NCI-H1694 treated with DMSO at 0.1 percent for 48 hours (cell line): ENCODE measurements around the gene GLB1L3.
"Not testable (repeated sequence)": the region's sequence is repeated elsewhere in the genome, so short reads cannot be mapped to it uniquely, and the experiment has no call there.

Experiments used
- DNase-seq: peaks from one replicate; lab custom pipeline; 2025; lab: John Stamatoyannopoulos, UW

The GLB1L3 gene

GRCh38 chr11:134344497-134345236 lies 68.5 kb downstream of the GLB1L3 start:
- not testable (repeated sequence) for DNase-seq

- no peak for DNase-seq
These were observed 69.0 kb downstream of the GLB1L3 start for GRCh38 chr11:134345237-134345550.

- no peak for DNase-seq
These were observed 70.2 kb downstream of the GLB1L3 start for GRCh38 chr11:134346101-134346975.

DNA sequence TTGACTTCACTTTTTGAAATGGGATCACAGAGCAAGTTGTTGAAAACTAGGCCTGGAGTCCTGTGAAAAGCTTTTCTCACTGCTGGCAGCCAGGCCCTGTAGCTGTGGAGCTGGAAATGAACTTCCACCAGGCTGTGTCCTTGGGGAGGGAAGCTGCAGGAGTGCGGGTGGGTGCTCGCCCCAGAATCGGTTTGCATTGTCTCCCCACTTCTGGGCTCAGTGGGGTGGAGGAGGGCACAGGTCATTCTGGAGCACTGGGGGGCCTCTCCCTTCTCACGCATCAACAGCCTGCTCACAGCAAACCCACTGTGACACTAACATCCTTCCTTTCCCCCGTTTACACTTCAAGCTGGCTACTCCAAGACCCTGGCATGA lies 70.8 kb downstream of the GLB1L3 start:
- no peak for DNase-seq

- DNase-seq = no peak
These were observed 71.3 kb downstream of the GLB1L3 start for GRCh38 chr11:134347441-134347840.

GRCh38 chr11:134349109-134349801 lies 73.1 kb downstream of the GLB1L3 start:
- no peak for DNase-seq

DNA sequence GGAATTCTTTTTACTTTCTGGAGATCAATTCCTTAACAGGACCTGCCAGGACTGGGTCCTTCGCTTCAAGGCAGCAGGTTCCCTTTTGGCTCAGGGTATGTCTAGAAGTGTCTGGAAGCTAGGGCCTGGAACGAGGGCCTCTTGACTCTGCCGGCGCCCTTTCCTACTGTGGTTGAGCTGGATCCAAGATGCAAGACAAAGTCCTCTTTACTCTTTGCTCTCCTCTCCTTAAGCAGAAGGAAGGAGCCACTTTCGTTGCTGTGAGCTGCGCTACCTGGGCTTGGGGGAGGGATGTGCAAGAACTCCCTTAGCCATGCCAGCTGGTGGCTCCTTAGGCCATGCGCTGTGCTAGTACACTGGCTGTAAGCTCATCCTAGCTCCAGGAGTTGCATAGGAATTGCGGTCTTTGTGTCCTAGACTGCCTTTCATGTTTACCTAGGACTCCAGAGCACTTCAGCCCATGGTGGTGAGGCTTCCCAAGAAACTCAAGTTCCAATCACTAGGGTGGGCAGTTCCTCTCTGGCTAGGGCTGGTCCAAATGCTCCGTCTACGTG lies 73.7 kb downstream of the GLB1L3 start:
- DNase-seq = no peak

DNA sequence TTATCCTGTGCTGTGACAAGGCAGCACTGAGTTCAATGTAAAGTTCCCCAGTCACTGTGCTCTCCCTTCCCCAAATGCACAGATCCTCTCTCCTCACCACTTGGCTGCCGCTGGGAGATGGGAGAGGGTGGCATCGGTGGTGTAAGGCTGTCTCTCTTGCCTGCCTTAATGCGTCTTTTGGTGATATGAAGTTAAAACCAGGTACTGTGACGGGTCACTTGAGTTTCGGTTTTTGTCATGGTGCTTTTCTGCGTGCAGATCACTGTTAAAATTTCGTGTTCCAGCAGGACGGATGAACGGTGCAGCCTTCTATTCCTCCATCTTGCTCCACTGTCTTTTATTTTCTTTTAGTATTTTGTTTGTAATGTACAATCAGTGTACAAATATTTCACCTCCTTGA lies 74.2 kb downstream of the GLB1L3 start:
- DNase-seq = no peak

- no peak for DNase-seq
These were observed 75.9 kb downstream of the GLB1L3 start for GRCh38 chr11:134352111-134352510.

- DNase-seq = no peak
These were observed 79.0 kb downstream of the GLB1L3 start for GRCh38 chr11:134355136-134355535.

DNA sequence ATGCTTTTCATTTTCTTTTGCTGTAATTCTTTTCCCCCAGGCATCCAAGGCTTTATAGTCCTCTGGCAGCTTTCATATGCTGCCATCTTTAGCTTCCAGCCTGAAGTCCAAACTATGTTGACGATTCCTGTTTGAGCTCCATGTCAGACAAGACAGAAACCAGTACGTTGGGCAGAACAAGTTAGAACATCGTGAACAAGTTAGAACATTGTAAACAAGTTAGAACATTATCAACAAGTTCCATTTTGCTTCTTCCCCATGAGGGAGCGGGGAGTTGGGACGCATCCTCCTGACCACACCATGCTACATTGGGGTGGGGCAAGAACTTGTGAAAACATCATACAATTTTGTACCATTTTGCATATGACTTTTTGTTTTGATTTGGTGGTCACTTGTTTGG lies 79.5 kb downstream of the GLB1L3 start:
- DNase-seq = no peak

- no peak for DNase-seq
These were observed 80.7 kb downstream of the GLB1L3 start for GRCh38 chr11:134356656-134357544.

- DNase-seq = no peak
These were observed 81.3 kb downstream of the GLB1L3 start for GRCh38 chr11:134357545-134357839.

DNA sequence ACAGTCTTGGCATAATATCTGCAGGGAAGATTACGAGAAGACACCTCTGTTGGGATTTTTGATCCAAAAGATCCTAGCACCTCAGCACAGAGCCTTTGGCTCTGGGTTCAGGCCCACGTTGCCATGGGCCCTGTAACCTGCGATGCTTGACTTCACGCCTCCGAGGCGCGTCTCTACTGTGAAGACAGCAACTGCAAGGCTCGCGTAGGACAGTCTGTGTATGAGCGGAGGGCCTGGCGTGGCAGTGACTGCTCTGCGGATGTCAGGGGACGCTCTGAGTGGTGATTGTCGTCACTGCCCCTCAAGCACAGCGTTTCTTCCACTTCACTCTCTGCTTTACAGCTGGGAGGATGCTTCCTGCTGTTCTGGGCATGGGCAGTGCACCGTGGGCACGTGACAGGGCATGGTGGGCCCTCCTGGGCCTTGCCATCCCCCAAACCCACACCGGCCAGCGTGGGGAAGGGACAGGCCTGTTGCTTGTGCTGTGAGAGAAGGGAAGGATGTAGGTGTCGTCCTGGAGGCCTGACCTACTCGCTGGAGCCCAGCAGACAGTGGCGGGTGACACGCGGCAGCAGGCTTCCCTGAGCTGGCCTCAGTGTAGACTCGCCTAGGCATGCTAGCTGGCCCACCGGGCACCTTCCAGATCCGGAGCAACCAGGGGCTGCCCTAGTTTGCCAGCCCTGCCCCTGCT lies 82.1 kb downstream of the GLB1L3 start:
- DNase-seq = no peak

DNA sequence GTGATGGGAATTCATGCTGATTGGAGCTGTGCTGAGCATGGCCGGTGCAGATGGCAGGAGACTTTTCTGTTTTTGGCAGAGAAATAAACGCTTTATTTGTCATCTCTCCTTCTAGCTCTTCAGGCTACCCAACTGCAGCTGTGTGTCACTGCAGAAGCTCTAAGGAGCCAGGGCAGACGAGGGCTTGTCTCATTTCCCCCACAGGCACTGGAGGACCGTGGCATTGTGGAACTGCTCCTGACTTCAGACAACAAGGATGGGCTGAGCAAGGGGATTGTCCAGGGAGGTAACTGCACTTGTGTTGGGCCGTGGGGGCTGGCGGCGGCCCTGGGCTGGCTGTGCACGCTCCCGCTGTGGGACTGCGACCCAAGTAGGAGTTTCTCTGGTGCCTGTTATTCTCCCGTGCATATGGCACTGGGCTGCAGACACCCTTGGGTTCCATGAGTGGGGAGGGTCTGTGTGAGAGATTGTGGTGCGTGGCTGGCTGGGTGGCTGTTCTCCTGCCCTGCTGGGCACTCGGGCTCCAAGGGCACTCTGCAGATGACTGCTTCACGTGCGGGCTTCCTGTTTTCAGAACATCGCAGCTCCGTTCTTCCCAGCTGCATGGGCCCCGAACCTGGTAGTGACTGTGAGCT lies 82.8 kb downstream of the GLB1L3 start:
- DNase-seq = no peak

GRCh38 chr11:134359646-134360045 lies 83.5 kb downstream of the GLB1L3 start:
- DNase-seq = no peak

GRCh38 chr11:134360050-134360835 lies 84.1 kb downstream of the GLB1L3 start:
- DNase-seq = peak; percentile 23

DNA sequence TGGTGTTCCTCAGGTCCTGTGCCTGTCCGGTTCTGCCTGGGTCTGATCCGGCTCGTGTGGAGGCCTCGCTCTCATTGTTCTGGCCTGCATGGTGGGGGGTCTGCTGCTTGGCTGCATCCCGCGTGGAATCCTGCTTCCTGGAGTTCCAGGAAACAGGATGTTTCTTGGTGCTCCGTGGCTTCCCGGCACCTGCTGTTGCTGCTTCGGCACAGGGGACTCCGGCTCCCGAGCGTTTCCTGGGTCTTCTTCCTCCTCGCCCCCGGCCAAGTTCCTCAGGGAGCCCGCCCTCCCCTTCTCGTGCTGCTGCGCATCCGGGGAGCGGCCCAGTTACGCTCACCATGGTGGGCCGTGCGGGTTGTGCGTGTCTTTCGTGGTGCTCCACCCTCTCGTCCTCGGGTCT lies 85.5 kb downstream of the GLB1L3 start:
- DNase-seq = no peak

DNA sequence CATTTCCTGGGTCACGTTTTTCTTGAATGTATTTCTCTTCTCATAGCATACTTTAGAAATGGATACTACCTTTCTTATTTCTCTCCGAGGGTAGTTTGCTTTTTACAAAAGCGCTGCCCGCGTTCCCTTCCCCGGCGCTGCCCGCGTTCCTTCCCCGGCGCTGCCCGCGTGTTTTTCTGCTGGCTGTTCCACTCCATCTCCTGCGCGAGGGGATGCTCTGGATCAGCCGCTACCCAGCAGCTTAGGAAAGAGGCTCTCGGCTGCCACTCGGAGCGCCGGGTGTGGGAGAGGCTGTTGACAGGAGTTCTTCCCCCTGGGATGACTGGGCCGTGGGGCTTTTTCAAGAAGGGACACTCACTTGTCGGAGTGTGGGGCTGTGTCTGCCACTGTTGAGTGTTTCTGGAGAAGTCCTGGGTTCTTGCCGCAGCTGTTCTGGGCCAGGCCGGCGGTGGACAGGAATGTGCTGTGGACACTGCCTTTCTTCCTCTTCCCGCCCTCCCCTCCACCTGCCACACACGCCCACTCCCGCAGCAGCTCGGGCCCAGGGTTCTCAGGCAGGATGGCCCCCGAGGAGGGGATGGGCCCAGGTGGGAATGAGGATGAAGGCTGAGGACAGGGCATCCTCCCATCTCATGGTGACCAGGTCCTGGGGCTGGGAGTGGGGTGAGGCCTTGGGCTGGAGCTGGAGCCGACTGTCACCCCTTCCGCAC lies 86.2 kb downstream of the GLB1L3 start:
- no peak for DNase-seq
